GM19468 (cell line): ENCODE results near the gene LIFR.

Experiments
- ATAC-seq: cut with Tn5 transposase; IDR thresholded peaks from one replicate; pipeline ENCODE4 v1.9.1; 2021; ENCODE audit warnings: mild to moderate bottlenecking, moderate library complexity, moderate number of reproducible peaks; ENCODE audit not compliant: unreplicated experiment; ENCODE audit errors: extremely low read depth

LIFR gene

GRCh38 chr5:38551030-38552017 is 5.1 kb downstream of the LIFR start:
- no peak for ATAC-seq

GRCh38 chr5:38548064-38548759 is 8.2 kb downstream of the LIFR start:
- no peak for ATAC-seq

GRCh38 chr5:38547257-38547656 is 9.2 kb downstream of the LIFR start:
- no peak for ATAC-seq

DNA sequence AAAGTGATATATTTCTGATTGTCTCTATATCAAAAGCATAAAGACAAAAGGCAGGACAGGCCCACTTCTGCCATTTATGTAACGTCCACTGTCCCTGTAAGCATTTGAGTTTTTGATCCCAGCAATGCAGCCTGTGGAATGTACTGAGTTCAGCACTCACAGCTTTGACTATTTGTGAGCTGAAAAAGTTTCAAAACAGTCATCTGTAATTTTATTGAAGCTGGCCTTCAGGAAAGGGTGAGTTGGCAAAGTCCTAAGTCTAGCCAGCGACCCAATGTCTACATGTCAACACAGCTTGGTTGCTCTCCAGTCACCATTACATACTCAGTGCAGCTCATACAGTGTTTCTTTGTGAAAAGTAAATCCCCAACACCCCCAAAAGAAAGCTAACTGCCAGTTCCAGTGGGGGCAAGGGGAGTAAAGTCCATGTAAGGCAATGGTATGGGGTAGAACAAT is 9.7 kb downstream of the LIFR start:
- ATAC-seq: no peak

DNA sequence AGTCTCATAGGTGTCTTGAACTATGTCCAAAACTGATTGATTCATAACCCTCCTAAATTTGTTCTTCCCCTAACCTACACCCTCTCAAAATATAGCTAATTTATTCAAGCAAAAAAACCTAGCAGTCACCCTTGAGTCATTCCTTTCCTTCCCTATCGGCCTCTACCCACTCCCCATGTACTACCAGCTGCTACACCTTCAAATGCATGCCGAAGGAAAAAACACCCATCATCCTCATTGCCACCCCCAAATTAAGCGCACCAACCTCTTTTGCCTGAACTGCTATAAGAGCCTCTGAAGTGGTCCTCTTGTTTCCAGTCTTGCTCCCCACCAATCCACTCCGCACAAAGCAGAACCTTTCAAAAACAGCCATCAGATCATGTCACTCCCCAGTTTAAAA is 12.6 kb downstream of the LIFR start:
- ATAC-seq: no peak

DNA sequence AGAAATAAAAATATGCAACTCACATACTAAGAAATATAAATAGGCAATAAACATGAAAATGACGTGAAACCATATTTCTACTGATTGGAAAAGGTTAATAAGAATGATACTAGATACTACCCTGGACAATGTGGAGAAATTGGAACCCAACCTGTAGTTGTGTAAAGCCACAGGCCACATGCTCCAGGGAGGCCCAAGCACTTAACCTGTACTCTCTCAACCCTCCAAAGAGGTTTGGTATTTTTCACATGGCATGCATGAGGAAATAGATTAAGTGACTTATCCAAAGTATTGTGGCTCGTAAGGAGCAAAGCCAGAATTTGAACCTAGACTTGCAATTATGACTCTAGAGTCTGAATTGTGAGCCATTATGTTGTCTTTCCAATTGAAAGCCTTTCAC is 13.4 kb downstream of the LIFR start:
- no peak for ATAC-seq

GRCh38 chr5:38541174-38541725 is 15.2 kb downstream of the LIFR start:
- ATAC-seq: no peak

- ATAC-seq: no peak
These were observed 16.1 kb downstream of the LIFR start for GRCh38 chr5:38540314-38540713.

GRCh38 chr5:38538161-38538560 is 18.3 kb downstream of the LIFR start:
- ATAC-seq: no peak

- ATAC-seq: no peak
These were observed 18.9 kb downstream of the LIFR start for GRCh38 chr5:38537505-38537904.

- ATAC-seq: no peak
These were observed 19.5 kb downstream of the LIFR start for GRCh38 chr5:38536968-38537367.

DNA sequence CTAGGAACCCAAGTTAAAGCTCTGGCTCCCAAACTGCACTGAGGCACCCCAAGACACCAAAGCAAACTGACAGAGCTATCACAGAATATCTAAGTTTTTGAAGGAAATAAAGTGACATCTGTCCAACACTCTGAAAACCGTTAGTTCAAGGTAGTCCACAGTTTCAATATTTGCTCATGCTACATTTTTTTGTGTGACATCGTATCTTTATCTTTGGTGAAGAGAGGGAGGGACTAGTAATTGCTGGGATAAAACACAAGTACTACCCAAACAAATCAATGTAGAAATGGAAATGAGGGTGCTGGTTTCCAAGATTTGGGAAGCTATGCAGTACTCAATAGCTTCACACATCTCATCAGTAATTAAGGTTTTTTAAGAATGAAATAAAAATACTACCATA is 20.6 kb downstream of the LIFR start:
- ATAC-seq: no peak

GRCh38 chr5:38535248-38535750 is 21.1 kb downstream of the LIFR start:
- ATAC-seq: no peak

DNA sequence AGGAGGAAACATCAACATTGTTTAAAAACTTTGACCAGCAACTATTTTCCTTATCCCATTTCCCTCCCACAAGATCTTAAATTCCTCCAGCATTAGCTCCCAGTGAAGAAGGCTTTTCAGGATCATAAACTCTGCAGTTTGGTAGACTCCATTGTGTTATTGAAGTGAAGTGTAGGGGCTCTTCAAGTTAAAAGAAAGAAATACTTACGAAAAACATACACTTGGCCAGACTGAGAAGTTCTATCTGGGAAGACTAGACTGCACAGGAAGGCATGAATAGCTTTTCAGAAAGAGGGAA is 22.3 kb downstream of the LIFR start:
- ATAC-seq: no peak

GRCh38 chr5:38533286-38534155 is 22.9 kb downstream of the LIFR start:
- ATAC-seq: no peak

- ATAC-seq: no peak
These were observed 24.2 kb downstream of the LIFR start for GRCh38 chr5:38532165-38532669.

DNA sequence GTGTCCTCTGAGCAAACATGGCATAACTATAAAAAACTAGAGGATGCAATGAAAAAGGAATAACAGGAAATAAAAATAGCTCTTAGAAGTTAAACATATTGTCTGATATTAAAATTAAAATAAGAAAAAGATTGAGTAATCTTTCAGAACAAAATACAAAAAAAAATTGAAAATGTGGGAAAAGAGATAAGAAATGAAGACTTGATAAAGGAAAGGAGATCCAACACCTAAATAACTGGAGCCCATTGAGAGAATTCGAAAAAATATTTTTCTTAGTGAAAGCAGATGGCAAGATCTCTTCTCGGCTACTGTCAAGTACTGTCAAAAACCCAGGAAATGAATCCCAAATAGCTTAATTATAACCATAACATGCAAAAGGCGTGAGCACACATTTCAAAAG is 24.9 kb downstream of the LIFR start:
- no peak for ATAC-seq

- ATAC-seq: no peak
These were observed 26.3 kb downstream of the LIFR start for GRCh38 chr5:38529955-38530646.

- no peak for ATAC-seq
These were observed 28.2 kb downstream of the LIFR start for GRCh38 chr5:38528162-38528703.
